Mesenchymal stem cell (in vitro differentiated cells and primary cell): Measurements from ENCODE around the gene VEZF1.

Source experiments
- DNase-seq: peaks from one replicate; pipeline ENCODE4 v3.0.0-alpha.2; 2013
- H2AFZ ChIP-seq: one replicate; pipeline ENCODE4 v1.6.1; 2013; ENCODE audit warnings: low read depth, mild to moderate bottlenecking, control low read depth, inconsistent platforms, low read length, moderate library complexity
- H2AK5ac ChIP-seq: 2 replicates; pipeline ENCODE4 v1.6.1; 2013; ENCODE audit warnings: low read length, moderate library complexity, mild to moderate bottlenecking, inconsistent platforms; ENCODE audit not compliant: severe bottlenecking
- H2BK120ac ChIP-seq: one replicate; pipeline ENCODE4 v1.6.1; 2013; ENCODE audit warnings: low read depth, mild to moderate bottlenecking, inconsistent platforms, low read length, moderate library complexity
- H2BK12ac ChIP-seq, 2 experiments: one replicate each; pipeline ENCODE4 v1.6.1; 2013; ENCODE audit warnings: inconsistent platforms in 2 of 2, low read length in 2 of 2, mild to moderate bottlenecking in 2 of 2, moderate library complexity in 2 of 2, control low read depth in 1 of 2
- H2BK15ac ChIP-seq: one replicate; pipeline ENCODE4 v1.6.1; 2013; ENCODE audit warnings: mild to moderate bottlenecking, low read depth, inconsistent platforms; ENCODE audit not compliant: poor library complexity, severe bottlenecking
- H2BK5ac ChIP-seq: 2 replicates; pipeline ENCODE4 v1.6.1; 2013; ENCODE audit warnings: low read depth, mild to moderate bottlenecking, low read length, control low read depth, inconsistent platforms; ENCODE audit not compliant: poor library complexity, severe bottlenecking
- H3K14ac ChIP-seq, 2 experiments: one replicate each; pipeline ENCODE4 v1.6.1; 2013; ENCODE audit warnings: inconsistent platforms in 2 of 2, low read length in 2 of 2, control low read depth in 1 of 2, mild to moderate bottlenecking in 1 of 2, moderate library complexity in 1 of 2
- H3K18ac ChIP-seq, 2 experiments: one replicate each; pipeline ENCODE4 v1.6.1; 2013; ENCODE audit warnings: inconsistent platforms in 2 of 2, low read length in 2 of 2, control low read depth in 1 of 2, low read depth in 1 of 2, mild to moderate bottlenecking in 1 of 2
- H3K23ac ChIP-seq, 2 experiments: one replicate each; pipeline ENCODE4 v1.6.1; 2013; ENCODE audit warnings: inconsistent platforms in 2 of 2, low read length in 2 of 2, mild to moderate bottlenecking in 2 of 2, moderate library complexity in 2 of 2, control low read depth in 1 of 2
- H3K27ac ChIP-seq: 2 replicates; pipeline ENCODE4 v1.5.1; 2013; ENCODE audit warnings: mild to moderate bottlenecking, moderate library complexity, low read length, control low read depth, inconsistent platforms; ENCODE audit not compliant: poor library complexity, severe bottlenecking
- H3K27me3 ChIP-seq, 2 experiments: 2 replicates each; pipeline versions ENCODE4 v1.6.1 to v1.7.0; 2013; ENCODE audit warnings: low read length in 2 of 2, mild to moderate bottlenecking in 2 of 2, moderate library complexity in 2 of 2, control low read depth in 1 of 2, inconsistent platforms in 1 of 2; ENCODE audit not compliant: control insufficient read depth in 1 of 2, insufficient read depth in 1 of 2
- H3K36me3 ChIP-seq, 2 experiments: 2 replicates each; pipeline versions ENCODE4 v1.6.1 to v1.7.0; 2013; ENCODE audit warnings: low read length in 2 of 2, control low read depth in 1 of 2, inconsistent platforms in 1 of 2, low read depth in 1 of 2, mild to moderate bottlenecking in 1 of 2; ENCODE audit not compliant: insufficient read depth in 2 of 2, control insufficient read depth in 1 of 2
- H3K4ac ChIP-seq, 2 experiments: one replicate each; pipeline ENCODE4 v1.6.1; 2013; ENCODE audit warnings: inconsistent platforms in 2 of 2, low read length in 2 of 2, mild to moderate bottlenecking in 2 of 2, moderate library complexity in 2 of 2, control low read depth in 1 of 2, low read depth in 1 of 2
- H3K4me1 ChIP-seq: 2 replicates; pipeline ENCODE4 v1.6.1; 2013; ENCODE audit warnings: low read depth, low read length, control low read depth; ENCODE audit not compliant: control insufficient read depth, insufficient read depth
- H3K4me2 ChIP-seq: 2 replicates; pipeline ENCODE4 v1.6.1; 2013; ENCODE audit warnings: low read length, mild to moderate bottlenecking, inconsistent platforms; ENCODE audit not compliant: poor library complexity, severe bottlenecking
- H3K4me3 ChIP-seq, 2 experiments: 2 replicates each; pipeline versions ENCODE4 v1.5.1 to v1.7.0; 2013; ENCODE audit warnings: low read length in 2 of 2, mild to moderate bottlenecking in 2 of 2, control low read depth in 1 of 2, low read depth in 1 of 2; ENCODE audit not compliant: insufficient read depth in 1 of 2
- H3K79me1 ChIP-seq: replicated peaks from 2 replicates; pipeline ENCODE4 v1.6.1; 2013; ENCODE audit warnings: mild to moderate bottlenecking, control low read depth, low read length, inconsistent platforms; ENCODE audit not compliant: poor library complexity, severe bottlenecking
- H3K9ac ChIP-seq: 2 replicates; pipeline ENCODE4 v1.7.0; 2013; ENCODE audit warnings: mild to moderate bottlenecking, low read length, moderate library complexity
- H3K9me3 ChIP-seq: 2 replicates; pipeline ENCODE4 v1.7.0; 2013; ENCODE audit warnings: mild to moderate bottlenecking, low read length; ENCODE audit not compliant: control insufficient read depth
- H4K8ac ChIP-seq: one replicate; pipeline ENCODE4 v1.6.1; 2013; ENCODE audit warnings: inconsistent platforms, mild to moderate bottlenecking, low read length, moderate library complexity
- H4K91ac ChIP-seq: one replicate; pipeline ENCODE4 v1.6.1; 2013; ENCODE audit warnings: mild to moderate bottlenecking, low read length, inconsistent platforms
- WGBS: methylation state at CpG from one replicate; pipeline ENCODE4 v1.1.7; 2013; ENCODE audit warnings: mixed read lengths; 5-methylcytosine and 5-hydroxymethylcytosine counted together

Gene VEZF1

DNA sequence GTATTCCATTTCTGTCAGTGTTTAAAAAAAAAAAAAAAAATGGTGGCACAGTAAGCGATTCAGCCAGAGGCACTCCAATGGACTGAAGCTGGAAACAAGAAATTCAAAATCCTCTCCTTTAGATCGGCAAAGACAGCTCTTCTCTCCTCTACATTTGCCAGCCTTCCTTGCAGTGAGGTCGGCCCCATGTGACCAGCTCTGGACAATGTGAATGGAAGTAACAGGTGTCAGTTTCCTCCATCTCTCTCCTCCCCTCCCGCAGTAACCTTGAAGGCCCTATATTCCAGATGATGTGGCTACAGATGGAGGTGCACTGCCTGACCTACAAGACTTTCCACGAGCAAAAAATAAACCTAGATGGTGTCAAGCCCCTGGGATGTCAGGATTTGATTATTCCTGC lies 47.8 kb downstream of the VEZF1 start:
- H3K14ac ChIP-seq: no peak overlapping the region
- no peak overlapping the region for H2AFZ ChIP-seq
- H3K79me1 ChIP-seq: peaks cover 10% of the 10 kb centered on the region
- H3K36me3 ChIP-seq: peaks cover 0 to 4% of the 10 kb centered on the region in 2 experiments
- H2BK12ac ChIP-seq: no peak overlapping the region
- H3K18ac ChIP-seq: no peak overlapping the region
- H3K4ac ChIP-seq: no peak overlapping the region
- no peak overlapping the region for H4K91ac ChIP-seq
- peaks cover 38% of the 10 kb centered on the region for H3K4me1 ChIP-seq
- DNase-seq: no peak
- no peak overlapping the region for H3K4me2 ChIP-seq
- no peaks in the 10 kb centered on the region for H3K27me3 ChIP-seq
- no peak overlapping the region for H2BK120ac ChIP-seq
- no peak overlapping the region for H4K8ac ChIP-seq
- WGBS: 60% methylated on average over 5 of the region's 5 CpGs
- H3K23ac ChIP-seq: no peak overlapping the region
- H2BK5ac ChIP-seq: no peak overlapping the region
- no peak overlapping the region for H3K9ac ChIP-seq
- no peaks in the 10 kb centered on the region for H3K9me3 ChIP-seq
- no peak overlapping the region for H3K27ac ChIP-seq
- no peak overlapping the region for H2BK15ac ChIP-seq
- H2AK5ac ChIP-seq: no peak overlapping the region
- no peak overlapping the region for H3K4me3 ChIP-seq

DNA sequence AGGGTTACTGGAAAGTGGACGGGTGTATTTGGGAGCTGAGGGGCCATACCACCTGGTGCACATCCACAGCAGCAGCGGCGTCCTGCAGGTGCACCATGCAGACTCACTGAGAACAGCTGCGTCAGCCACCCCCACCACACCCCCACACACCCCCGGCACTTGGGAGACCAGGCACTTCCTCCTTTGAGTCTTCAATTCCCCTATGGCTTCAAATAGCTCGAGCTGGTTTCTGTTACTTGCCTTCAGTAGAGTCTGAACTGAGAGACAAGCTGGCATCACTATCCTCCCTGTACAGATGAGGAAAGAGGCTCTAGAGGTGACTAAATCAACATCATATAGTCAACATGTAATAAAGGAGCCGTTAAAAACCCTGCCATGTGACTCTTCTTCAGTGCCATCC lies 48.3 kb downstream of the VEZF1 start:
- no peaks in the 10 kb centered on the region for H3K27me3 ChIP-seq
- DNase-seq: no peak
- no peak overlapping the region for H2BK5ac ChIP-seq
- H3K9me3 ChIP-seq: no peaks in the 10 kb centered on the region
- no peak overlapping the region for H2BK15ac ChIP-seq
- H3K18ac ChIP-seq: peak overlapping the region in 1 of 2 experiments; percentile 14
- WGBS: 78% methylated on average over 5 of the region's 7 CpGs
- no peak overlapping the region for H3K4ac ChIP-seq
- H4K8ac ChIP-seq: peak overlapping the region; percentile 61
- peaks cover 38% of the 10 kb centered on the region for H3K4me1 ChIP-seq
- peaks cover 10% of the 10 kb centered on the region for H3K79me1 ChIP-seq
- H3K36me3 ChIP-seq: peaks cover 0 to 4% of the 10 kb centered on the region in 2 experiments
- peak overlapping the region; percentile 16 for H2AK5ac ChIP-seq
- no peak overlapping the region for H4K91ac ChIP-seq
- H3K14ac ChIP-seq: no peak overlapping the region
- H2BK120ac ChIP-seq: no peak overlapping the region
- H3K27ac ChIP-seq: no peak overlapping the region
- no peak overlapping the region for H2AFZ ChIP-seq
- no peak overlapping the region for H2BK12ac ChIP-seq
- H3K4me3 ChIP-seq: no peak overlapping the region
- H3K4me2 ChIP-seq: no peak overlapping the region
- no peak overlapping the region for H3K23ac ChIP-seq
- H3K9ac ChIP-seq: no peak overlapping the region

DNA sequence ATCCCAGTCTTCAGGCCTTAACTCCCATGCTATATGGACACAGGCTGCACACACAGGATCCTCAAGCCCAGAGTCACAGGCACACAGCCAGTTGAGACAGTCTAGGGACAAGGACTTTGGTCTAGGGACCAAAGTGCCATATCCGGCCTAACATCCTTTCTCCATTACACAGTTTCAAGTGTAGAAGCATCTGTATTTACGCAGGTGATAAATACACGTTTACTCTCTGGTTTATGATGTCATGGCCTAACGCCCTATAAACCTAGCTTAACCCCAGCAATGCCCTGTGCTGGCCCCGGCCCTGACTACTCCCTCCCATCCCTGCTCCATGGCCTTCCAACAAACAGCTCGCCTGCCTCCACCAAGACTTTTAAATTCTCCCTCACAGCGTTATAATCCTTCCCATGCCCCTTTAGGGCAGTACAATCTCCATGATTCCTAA lies 50.0 kb downstream of the VEZF1 start:
- DNase-seq: no peak
- Histone ChIP-seq H3K27ac (no peak overlapping the region), H2AFZ (no peak overlapping the region), H3K9ac (no peak overlapping the region), H3K18ac (peak overlapping the region in 1 of 2 experiments; percentile 84), H2BK12ac (peak overlapping the region in 1 of 2 experiments; percentile 80), H3K79me1 (peaks cover 11% of the 10 kb centered on the region), H2AK5ac (peak overlapping the region; percentile 95), H3K27me3 (no peaks in the 10 kb centered on the region), H2BK15ac (no peak overlapping the region), H3K4ac (peak overlapping the region; percentile 40 to 42), H3K9me3 (no peaks in the 10 kb centered on the region), H3K4me2 (no peak overlapping the region), H2BK120ac (no peak overlapping the region), H3K4me3 (no peak overlapping the region), H3K4me1 (peaks cover 42% of the 10 kb centered on the region), H3K36me3 (peaks cover 0 to 4% of the 10 kb centered on the region in 2 experiments), H4K8ac (peak overlapping the region; percentile 72), H2BK5ac (no peak overlapping the region), H3K14ac (no peak overlapping the region), H3K23ac (peak overlapping the region in 1 of 2 experiments; percentile 77), H4K91ac (peak overlapping the region; percentile 84)
- 77% methylated on average over 7 of the region's 7 CpGs for WGBS

DNA sequence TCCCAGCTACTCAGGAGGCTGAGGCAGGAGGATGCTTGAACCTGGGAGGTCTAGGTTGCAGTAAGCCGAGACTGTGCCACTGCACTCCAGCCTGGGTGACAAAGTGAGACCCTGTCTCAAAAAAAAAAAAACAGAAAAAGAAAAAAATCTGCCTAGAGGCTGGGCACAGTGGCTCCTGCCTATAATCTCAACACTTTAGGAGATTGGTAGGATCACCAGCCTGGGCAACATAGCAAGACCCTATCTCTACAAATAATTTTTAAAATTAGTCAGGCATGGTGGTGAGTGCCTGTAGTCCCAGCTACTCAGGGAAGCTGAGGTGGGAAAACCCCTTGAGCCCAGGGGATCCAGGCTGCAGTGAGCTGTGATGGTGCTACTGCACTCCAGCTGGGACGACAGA lies 50.6 kb downstream of the VEZF1 start:
- WGBS: 90% methylated on average over 1 of the region's 2 CpGs
- H2AK5ac ChIP-seq: no peak overlapping the region

More for the DNA sequence above, 50.6 kb downstream of the VEZF1 start:
- Histone ChIP-seq H4K8ac (no peak overlapping the region), H4K91ac (no peak overlapping the region), H3K27ac (no peak overlapping the region), H3K79me1 (peaks cover 13% of the 10 kb centered on the region), H3K23ac (no peak overlapping the region), H3K4me2 (no peak overlapping the region), H3K4ac (no peak overlapping the region), H3K9me3 (no peaks in the 10 kb centered on the region), H3K36me3 (peaks cover 0 to 4% of the 10 kb centered on the region in 2 experiments), H3K9ac (no peak overlapping the region), H3K14ac (no peak overlapping the region), H2BK12ac (no peak overlapping the region), H3K27me3 (no peaks in the 10 kb centered on the region), H2BK5ac (no peak overlapping the region), H3K4me1 (peaks cover 41% of the 10 kb centered on the region), H2BK120ac (no peak overlapping the region), H3K4me3 (no peak overlapping the region), H2BK15ac (no peak overlapping the region), H2AFZ (no peak overlapping the region), H3K18ac (no peak overlapping the region)
- DNase-seq: no peak
